Right lobe of liver (tissue), 4 donors: ENCODE data around the gene PLCL2.

Experiments used
- POLR2A ChIP-seq: fragments of 450-650 bp; IDR thresholded peaks from one replicate; pipeline ENCODE4 v1.6.1; 2017; ENCODE audit warnings: antibody characterized with exemption, mild to moderate bottlenecking
- TF ChIP-seq, protein P1 (sequence below), 4 donors: fragments of 200-600 bp in 3 of 4; fragments of 450-650 bp in 1 of 4; IDR thresholded peaks; one replicate each; pipeline versions ENCODE4 v1.5.1 to v1.8.0; 2016 to 2022; ENCODE audit warnings: antibody characterized with exemption in 4 of 4, mild to moderate bottlenecking in 2 of 4
- donor health status: DM: no; HTN: no; CAD: no.
- donor health status: DM: no; HTN: no; CAD: no.
- donor health status: DM: no; HTN: yes; CAD: no.

DNA sequence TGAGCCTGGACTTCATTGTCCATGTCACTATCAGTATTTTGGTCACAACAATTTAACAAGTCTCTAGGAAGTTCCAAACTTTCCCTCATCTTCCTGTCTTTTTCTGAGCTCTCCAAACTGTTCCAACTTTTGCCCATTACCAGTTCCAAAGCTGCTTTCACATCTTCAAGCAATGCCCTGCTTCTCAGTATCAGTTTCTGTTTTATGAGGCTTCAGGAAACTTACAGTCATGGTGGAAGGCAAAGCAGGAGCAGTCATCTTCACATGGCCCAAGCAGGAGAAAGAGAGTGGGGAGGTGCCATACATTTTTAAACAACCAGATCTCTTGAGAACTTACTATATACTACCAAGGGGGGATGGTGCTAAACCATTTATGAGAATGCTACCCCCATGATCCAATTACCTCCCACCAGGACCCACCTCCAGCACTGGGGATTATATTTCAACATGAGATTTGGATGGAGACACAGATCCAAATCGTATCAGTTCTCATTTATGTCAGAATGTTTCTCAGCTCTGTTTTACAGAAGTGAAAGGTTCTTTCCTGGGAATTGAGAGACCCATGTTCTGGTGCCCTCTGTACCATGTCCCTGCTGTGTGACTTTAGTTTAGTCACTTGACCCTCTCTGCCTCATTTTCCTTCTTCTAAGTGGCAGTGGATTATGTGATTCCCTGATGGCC lies 169.7 kb downstream of the PLCL2 start:
- TF ChIP-seq, protein P1, sequence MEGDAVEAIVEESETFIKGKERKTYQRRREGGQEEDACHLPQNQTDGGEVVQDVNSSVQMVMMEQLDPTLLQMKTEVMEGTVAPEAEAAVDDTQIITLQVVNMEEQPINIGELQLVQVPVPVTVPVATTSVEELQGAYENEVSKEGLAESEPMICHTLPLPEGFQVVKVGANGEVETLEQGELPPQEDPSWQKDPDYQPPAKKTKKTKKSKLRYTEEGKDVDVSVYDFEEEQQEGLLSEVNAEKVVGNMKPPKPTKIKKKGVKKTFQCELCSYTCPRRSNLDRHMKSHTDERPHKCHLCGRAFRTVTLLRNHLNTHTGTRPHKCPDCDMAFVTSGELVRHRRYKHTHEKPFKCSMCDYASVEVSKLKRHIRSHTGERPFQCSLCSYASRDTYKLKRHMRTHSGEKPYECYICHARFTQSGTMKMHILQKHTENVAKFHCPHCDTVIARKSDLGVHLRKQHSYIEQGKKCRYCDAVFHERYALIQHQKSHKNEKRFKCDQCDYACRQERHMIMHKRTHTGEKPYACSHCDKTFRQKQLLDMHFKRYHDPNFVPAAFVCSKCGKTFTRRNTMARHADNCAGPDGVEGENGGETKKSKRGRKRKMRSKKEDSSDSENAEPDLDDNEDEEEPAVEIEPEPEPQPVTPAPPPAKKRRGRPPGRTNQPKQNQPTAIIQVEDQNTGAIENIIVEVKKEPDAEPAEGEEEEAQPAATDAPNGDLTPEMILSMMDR (IDR thresholded peaks at IDR 0.05), result no peak
- TF ChIP-seq POLR2A, result no peak
